OCI-LY3 (cell line): ENCODE results near the gene TRMT1L.

Source experiments
- H2AFZ ChIP-seq: fragments of 200-600, 300-600 bp; shearing (Covaris generic); 2 replicates; pipeline ENCODE4 v1.6.0; 2014; ENCODE audit warnings: antibody characterized with exemption, low read depth, low read length
- H3K27ac ChIP-seq: fragments of 200-600, 300-600 bp; sonication (generic); 2 replicates; pipeline ENCODE4 v1.5.1; 2014; ENCODE audit warnings: mild to moderate bottlenecking, low read length, moderate library complexity, mixed read lengths
- H3K27me3 ChIP-seq: fragments of 200-600, 300-600 bp; sonication (generic); 2 replicates; pipeline ENCODE4 v1.6.1; 2014; ENCODE audit warnings: low read depth, low read length, mixed read lengths
- H3K36me3 ChIP-seq: fragments of 200-600, 300-600 bp; sonication (generic); replicated peaks from 2 replicates; pipeline ENCODE3; 2014; ENCODE audit warnings: low read depth, low read length, mixed read lengths
- H3K4me1 ChIP-seq: fragments of 300-600, 200-600 bp; sonication (generic); 2 replicates; pipeline ENCODE4 v1.6.1; 2014; ENCODE audit warnings: low read length, mixed read lengths
- H3K4me2 ChIP-seq: fragments of 200-600, 300-600 bp; sonication (generic); 2 replicates; pipeline ENCODE4 v1.6.1; 2014; ENCODE audit warnings: low read length, mixed read lengths
- H3K4me3 ChIP-seq: fragments of 300-600, 200-600 bp; sonication (generic); 2 replicates; pipeline ENCODE4 v1.5.1; 2014; ENCODE audit warnings: antibody characterized with exemption, mild to moderate bottlenecking, low read length, moderate library complexity
- H3K79me2 ChIP-seq: fragments of 300-600, 200-600 bp; shearing (Covaris generic); 2 replicates; pipeline ENCODE4 v1.6.1; 2014; ENCODE audit warnings: mild to moderate bottlenecking, low read length, mixed read lengths
- H3K9ac ChIP-seq: fragments of 300-600, 200-600 bp; shearing (Covaris generic); 2 replicates; pipeline ENCODE4 v1.6.0; 2014; ENCODE audit warnings: mild to moderate bottlenecking, low read length, moderate library complexity
- H3K9me3 ChIP-seq: fragments of 200-600, 300-600 bp; shearing (Covaris generic); 2 replicates; pipeline ENCODE4 v1.6.1; 2014; ENCODE audit warnings: low read length, mixed read lengths; ENCODE audit not compliant: insufficient read depth
- H4K20me1 ChIP-seq: fragments of 200-600, 300-600 bp; sonication (generic); 2 replicates; pipeline ENCODE4 v1.6.1; 2016; ENCODE audit warnings: low read length, mixed read lengths; ENCODE audit not compliant: insufficient read depth
- CTCF ChIP-seq: fragments of 200-600, 300-600 bp; sonication (generic); IDR thresholded peaks from 2 replicates; pipeline ENCODE4 v1.5.1; 2014; ENCODE audit warnings: antibody characterized with exemption, low read length, low read depth
- EZH2phosphoT487 ChIP-seq: fragments of 200-600 bp; shearing (Covaris generic); IDR thresholded peaks from 2 replicates; pipeline ENCODE4 v1.6.1; 2018; ENCODE audit warnings: antibody characterized with exemption, mixed run types, low read depth

TRMT1L gene

GRCh38 chr1:185154912-185155513 lies 1.7 kb downstream of the TRMT1L start:
- no peak for TF ChIP-seq CTCF
- TF ChIP-seq EZH2phosphoT487 = no peak
- H3K79me2 ChIP-seq = peaks cover 23% of the 10 kb centered on the region
- H3K9ac ChIP-seq = peak overlapping the region; percentile 91; the same call in 1 of the 2 replicates
- peak overlapping the region; percentile 83 for H3K4me3 ChIP-seq
- no peaks in the 10 kb centered on the region for H4K20me1 ChIP-seq
- H3K9me3 ChIP-seq = no peaks in the 10 kb centered on the region
- H3K27ac ChIP-seq = no peak overlapping the region
- H3K36me3 ChIP-seq = peaks cover 6% of the 10 kb centered on the region
- no peaks in the 10 kb centered on the region for H3K27me3 ChIP-seq
- peak overlapping the region; percentile 77 for H3K4me2 ChIP-seq
- H3K4me1 ChIP-seq = peaks cover 22% of the 10 kb centered on the region
- H2AFZ ChIP-seq = no peak overlapping the region

GRCh38 chr1:185152187-185152767 lies 4.5 kb downstream of the TRMT1L start:
- TF ChIP-seq CTCF (no peak), EZH2phosphoT487 (no peak)

GRCh38 chr1:185151215-185151614 lies 5.5 kb downstream of the TRMT1L start:
- H3K79me2 ChIP-seq = peaks cover 19% of the 10 kb centered on the region
- no peak overlapping the region for H3K4me3 ChIP-seq
- H3K36me3 ChIP-seq = peaks cover 26% of the 10 kb centered on the region
- H4K20me1 ChIP-seq = no peaks in the 10 kb centered on the region
- no peaks in the 10 kb centered on the region for H3K9me3 ChIP-seq
- H3K9ac ChIP-seq = no peak overlapping the region
- no peak overlapping the region for H3K4me2 ChIP-seq
- H3K27ac ChIP-seq = no peak overlapping the region
- TF ChIP-seq CTCF (no peak), EZH2phosphoT487 (no peak)
- H2AFZ ChIP-seq = no peak overlapping the region
- peaks cover 18% of the 10 kb centered on the region for H3K4me1 ChIP-seq
- H3K27me3 ChIP-seq = no peaks in the 10 kb centered on the region

More at GRCh38 chr1:185152187-185152767, 4.5 kb downstream of the TRMT1L start:
- Histone ChIP-seq H3K27me3 (no peaks in the 10 kb centered on the region), H4K20me1 (no peaks in the 10 kb centered on the region), H3K79me2 (peaks cover 23% of the 10 kb centered on the region), H3K9ac (no peak overlapping the region), H3K9me3 (no peaks in the 10 kb centered on the region), H3K36me3 (peaks cover 22% of the 10 kb centered on the region), H3K27ac (no peak overlapping the region), H3K4me3 (no peak overlapping the region), H3K4me1 (peaks cover 18% of the 10 kb centered on the region), H2AFZ (no peak overlapping the region), H3K4me2 (no peak overlapping the region)

GRCh38 chr1:185144233-185144632 lies 12.5 kb downstream of the TRMT1L start:
- no peaks in the 10 kb centered on the region for H3K9me3 ChIP-seq
- no peak overlapping the region for H3K9ac ChIP-seq
- H2AFZ ChIP-seq = no peak overlapping the region
- H4K20me1 ChIP-seq = no peaks in the 10 kb centered on the region
- H3K36me3 ChIP-seq = peaks cover 30% of the 10 kb centered on the region
- no peaks in the 10 kb centered on the region for H3K27me3 ChIP-seq
- TF ChIP-seq CTCF = no peak
- H3K4me2 ChIP-seq = no peak overlapping the region
- no peaks in the 10 kb centered on the region for H3K79me2 ChIP-seq
- no peak overlapping the region for H3K4me3 ChIP-seq
- no peak overlapping the region for H3K27ac ChIP-seq
- H3K4me1 ChIP-seq = no peaks in the 10 kb centered on the region
